ENCODE measurements around the gene CTBP2.

The CTBP2 gene

DNA sequence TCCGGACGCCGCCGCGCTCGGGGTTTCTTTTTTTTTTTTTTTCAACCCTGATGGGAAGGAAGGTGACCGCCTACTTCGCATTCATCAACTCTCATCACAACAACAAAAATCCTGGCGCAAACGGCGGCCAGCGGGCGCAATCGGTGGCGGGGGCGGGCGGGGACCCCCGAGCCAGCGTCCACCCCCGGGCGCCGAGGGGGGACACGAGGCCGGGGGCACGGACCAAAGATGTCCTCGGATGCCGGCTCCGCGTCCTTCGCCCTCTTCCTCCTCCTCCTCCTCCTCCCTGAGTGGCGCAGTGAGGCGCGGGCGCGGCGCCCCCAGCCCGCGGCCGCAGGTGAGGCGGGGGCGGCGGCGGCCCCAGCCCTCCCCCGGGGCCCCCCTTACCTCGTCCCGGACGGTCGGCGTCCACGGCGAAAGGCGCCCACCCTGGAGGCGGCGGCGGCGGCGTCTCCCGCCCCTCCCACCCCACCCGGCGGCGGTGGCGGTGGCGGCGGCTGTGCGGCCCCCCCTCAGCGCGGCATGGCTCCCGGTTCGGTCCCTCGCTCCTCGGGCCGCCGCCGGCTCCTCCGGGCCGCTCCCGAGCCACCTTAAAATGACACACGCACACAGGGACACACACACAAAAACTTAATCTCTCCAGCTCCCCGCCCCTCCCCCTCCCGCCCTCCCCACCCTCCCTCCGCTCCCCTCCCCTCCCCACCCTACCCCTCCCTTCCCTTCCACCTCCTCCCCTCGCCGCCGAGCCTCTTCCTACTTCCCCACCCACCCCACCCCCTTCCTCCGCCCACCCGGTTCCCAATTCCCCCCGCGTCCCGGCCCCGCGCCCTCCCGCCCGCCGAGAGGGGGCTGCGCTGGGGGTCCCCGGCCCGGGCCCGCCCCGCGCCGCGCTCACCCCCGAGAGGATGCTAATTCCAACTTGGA is at the start of gene CTBP2:
CTBP2 (minus strand) TSS at position 632 of the 924 bp plus-strand sequence.
- no peak for DNase-seq (ENCODE audit: low read depth in 1 of 2, low spot score in 1 of 2)

DNA sequence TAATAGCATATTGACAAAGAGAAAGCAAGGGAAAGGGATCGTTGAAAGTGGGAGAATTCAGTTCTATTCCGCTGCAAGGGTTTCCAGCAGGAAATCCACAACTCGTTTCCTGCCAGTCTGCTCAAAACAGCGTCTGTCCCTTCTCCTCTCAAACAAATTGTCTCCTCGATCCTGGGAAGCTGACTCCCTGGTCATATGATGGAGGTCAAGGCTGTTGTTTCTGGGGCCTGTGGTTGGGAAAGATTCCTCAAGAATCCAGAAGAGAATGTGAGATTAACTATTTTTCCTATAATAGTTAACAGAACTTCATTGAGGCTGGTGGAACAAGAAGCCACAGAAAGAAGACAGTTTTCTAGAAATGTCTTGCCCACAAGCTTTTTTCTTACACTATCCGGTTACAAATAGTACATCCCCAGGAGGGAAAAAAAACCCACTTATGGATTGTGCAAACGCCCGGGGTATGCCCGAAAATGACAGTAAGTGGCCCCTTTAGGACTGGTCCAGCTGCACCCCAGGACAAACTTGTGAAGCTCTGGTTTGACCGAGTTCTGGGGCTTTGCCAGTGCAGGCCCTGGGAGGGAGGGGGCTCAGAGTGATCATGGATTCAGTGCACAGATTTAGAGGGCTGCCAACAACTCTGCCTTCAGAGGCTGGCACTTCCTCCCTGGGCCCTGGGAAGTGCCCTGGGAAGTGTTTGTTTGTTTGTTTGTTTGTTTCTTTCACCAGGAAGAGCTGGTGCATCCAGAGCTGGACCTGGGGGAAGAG is 49.4 kb upstream of the CTBP2 start:
- DNase-seq (ENCODE audit: low read depth in 1 of 2, low spot score in 1 of 2), result no peak

DNA sequence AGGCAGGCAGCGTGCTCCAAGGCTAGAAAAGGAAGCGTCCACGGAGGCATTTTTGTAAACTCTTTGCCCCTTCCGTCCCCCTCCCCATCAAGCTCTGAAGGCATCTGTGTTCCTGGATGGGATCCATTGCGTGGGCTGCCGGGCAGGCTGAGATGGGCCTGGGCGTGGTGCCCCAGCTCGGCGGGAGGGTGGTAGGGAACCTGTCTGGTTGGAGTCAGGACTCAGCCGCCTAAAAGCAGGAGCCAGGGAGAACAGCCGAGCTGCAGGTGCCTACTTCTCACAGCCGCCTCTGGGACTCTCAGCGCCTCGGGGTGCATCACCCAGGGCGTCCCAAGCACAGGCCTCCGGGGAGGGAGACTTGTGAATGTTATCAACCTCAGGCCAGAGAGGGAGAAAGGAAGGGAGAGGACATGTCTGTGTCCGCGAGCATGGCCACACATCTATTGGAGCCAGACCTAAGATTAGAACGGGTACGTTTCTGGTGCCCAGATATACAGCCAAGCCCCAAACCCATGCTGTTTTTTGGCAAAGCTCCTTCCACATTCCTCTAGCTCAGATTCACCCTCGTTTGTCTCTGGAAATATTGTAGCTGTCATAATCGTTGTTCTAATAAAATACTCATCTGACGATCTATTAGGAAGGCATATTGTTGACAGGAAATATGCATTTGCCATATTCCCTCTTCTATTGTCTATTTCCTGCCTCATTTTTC is 48.6 kb upstream of the CTBP2 start:
- no peak for DNase-seq (ENCODE audit: low read depth in 1 of 2, low spot score in 1 of 2)

DNA sequence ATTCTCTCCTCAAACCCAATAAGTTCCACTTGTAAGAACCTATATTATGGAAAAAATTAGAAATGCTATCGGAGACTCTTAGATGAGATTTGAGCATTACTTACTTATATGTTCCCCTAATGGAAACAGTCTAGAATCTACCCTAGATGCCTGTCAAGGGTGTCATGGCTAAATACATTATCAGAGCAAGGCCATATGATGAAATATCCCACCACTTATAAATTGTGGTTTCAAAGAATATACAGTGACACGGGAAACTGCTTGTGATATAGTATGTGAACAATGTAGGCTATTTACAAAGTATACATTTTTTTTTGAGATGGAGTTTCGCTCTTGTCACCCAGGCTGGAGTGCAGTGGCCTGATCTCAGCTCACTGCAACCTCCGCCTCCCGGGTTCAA is 46.3 kb upstream of the CTBP2 start:
- no peak for DNase-seq (ENCODE audit: low read depth in 1 of 2, low spot score in 1 of 2)

DNA sequence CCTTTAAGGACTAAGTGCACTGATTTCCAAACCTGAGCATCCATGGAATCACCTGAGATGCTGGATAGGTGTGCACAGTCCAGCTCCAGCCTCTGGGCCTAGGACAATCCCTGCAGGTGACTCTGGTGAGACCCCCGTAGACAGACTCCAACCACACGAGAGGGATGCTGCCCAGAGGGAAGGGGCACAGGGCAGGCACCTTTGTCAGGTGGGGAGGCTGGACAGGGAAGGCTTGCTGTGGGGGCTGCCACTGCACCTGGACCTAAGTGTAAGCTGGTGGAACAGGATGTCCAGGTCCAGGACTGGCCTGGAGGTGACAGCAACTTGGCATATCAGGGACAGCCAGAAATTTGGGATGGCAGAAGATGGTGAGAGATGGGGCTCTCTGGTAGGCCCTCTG is 45.1 kb upstream of the CTBP2 start:
- no peak for DNase-seq (ENCODE audit: low read depth in 1 of 2, low spot score in 1 of 2)

DNA sequence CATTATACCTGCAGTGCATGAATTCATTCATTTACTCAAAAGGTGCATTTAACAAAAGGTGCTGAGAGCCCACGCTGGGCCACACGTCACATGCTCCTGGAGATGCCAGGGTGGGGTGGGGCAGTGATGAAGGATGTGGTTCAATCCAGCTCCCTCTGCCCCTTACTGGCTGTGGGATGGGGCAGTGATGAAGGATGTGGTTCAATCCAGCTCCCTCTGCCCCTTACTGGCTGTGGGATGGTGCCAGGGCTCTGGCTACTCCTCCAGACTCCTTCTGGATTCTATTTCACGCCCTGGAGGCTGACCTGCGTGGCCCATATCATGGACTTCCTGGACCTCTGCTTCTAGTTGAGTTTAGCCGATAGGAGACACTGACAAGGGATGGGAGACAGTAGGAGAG is 44.0 kb upstream of the CTBP2 start:
- DNase-seq (ENCODE audit: low read depth in 1 of 2, low spot score in 1 of 2), result no peak

DNA sequence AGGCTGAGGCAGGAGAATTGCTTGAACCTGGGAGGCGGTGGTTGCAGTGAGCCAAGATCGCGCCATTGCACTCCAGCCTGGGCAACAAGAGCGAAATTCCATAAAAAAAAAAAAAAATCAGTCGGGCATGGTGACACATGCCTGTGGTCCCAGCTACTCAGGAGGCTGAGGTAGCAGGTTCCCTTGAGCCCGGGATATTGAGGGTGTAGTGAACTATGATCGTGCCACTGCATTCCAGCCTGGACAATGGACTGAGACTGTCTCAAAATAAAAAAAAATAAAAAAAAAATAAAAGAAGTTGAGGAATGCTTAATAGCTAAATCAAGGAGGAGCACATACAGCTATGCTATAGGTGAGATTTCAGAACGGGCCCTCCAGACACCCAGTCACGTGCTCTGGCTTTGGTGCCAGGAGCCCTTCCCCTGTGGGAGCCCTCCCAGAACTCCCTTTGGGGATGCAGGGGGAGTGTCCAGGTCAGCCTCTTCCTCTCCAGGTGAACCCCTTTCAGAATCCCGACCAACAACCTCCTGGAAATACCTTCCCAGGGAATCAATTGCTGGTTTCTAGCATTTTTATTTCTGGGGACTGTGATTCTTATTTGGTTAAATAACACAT is 42.9 kb upstream of the CTBP2 start:
- DNase-seq (ENCODE audit: low read depth in 1 of 2, low spot score in 1 of 2), result no peak

DNA sequence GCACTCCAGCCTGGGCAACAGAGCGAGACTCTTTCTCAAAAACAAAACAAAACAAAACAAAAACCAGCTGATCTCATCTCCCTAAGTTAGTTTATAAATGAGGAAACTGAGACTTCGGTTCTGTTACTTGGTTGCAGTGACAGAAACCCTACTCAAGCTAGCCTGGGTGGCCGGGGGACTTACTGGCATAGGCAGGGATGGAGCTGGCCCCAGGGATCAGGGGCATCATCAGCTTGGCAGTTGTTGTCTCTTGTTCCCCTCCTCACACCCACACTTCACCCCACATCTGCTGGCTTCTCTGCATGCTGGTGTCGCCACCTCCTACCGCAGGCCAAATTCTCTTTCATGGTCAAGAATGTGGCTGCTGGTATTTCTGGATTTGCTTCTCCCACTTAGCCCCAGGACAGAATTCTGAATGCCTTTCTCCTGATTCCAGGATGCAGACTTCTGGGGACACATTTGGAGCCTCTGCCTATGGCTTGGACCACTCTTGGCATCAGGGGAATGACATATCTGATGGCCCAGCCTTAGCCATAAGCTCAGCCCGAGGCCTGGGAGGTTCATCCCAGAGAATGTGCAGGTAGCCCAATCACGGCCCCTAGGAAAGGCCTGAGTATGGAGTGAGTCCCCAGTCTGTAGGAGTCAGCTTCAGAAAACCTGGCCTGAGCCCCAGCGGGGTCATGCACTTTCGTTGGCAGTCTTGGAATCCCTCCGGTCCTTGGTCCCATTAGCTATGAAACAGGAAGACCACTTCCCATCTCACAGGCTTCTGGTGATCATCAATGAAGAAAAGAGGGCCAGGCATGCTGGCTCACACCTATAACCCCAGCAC is 41.6 kb upstream of the CTBP2 start:
- no peak for DNase-seq (ENCODE audit: low read depth in 1 of 2, low spot score in 1 of 2)

DNA sequence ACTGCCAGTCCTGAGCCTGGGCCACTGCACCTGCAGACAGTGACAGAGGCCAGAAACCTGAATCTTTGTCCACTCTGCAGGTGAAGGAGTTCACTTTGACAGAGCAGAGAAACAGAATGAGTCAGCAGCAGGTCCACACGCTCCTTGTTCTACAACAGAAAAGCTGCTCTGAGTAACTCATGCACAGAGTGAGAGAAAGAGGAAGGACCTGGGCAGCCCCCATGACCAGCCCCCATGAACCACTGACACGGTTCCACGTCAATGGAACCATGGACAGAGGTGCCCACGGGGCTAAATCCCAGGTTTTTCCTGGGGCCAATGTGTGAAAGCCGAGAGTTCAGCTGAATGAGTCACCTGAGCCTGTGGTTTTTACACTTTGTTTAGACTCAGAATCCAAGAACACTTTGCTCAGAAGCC is 40.8 kb upstream of the CTBP2 start:
- no peak for DNase-seq (ENCODE audit: low read depth in 1 of 2, low spot score in 1 of 2)

DNA sequence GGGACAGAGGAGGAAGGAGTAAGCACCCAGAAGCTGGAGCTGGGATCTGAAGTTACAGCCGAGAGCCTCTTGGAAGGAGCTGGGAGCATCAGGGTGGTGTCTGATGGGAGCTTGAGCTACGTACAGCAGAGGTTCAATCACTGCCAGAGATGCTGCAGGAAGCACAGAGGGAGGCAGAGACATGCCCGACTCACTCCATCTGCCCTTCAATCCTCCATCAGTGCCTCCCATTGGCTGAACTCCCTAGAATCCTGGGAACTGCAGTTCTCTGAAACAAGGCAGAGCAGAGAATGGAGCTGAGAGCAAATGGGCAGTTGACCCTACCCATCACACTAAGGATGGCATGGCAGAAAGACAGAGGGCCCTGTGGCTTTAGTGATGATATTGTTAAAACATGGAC is 40.0 kb upstream of the CTBP2 start:
- DNase-seq (ENCODE audit: low read depth in 1 of 2, low spot score in 1 of 2), result no peak

DNA sequence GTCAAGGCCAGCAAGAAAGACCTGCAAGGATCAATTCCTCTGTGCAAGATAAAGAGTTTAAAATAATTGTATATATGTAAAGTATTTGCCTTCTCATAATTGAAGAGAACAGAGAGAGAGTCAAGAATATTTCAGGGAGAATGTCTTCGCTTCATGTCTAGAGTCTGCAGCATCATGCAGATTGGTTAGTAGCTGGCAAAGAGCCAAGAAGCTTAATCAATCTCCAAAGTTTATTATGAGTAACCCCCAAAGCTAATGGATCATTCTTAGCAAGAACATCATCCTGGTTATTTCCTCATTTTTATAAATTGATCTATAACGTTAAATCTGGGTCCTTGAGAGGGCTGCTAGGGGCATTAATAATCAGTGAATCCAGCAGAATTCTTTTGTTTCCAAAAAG is 38.9 kb upstream of the CTBP2 start:
- DNase-seq (ENCODE audit: low read depth in 1 of 2, low spot score in 1 of 2), result no peak

DNA sequence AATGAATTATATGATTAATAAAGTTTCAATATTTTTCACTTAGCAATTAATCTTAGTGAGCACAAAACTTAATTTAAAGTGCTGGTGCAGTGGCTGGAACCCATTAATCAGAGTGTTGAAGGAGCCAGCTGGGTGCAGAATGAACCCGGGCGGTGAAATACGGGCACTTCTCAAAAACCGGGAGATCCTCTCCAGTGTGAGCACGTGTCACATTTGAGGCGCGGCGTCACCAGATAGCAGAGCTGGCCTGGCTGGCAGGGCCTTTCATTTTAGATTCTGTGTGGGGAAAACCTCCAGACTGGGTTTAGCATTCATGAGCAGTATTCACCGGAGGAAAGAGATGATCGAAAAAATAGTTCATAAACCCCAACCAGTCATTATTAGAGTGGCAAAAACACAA is 34.5 kb upstream of the CTBP2 start:
- no peak for DNase-seq (ENCODE audit: low read depth in 1 of 2, low spot score in 1 of 2)

DNA sequence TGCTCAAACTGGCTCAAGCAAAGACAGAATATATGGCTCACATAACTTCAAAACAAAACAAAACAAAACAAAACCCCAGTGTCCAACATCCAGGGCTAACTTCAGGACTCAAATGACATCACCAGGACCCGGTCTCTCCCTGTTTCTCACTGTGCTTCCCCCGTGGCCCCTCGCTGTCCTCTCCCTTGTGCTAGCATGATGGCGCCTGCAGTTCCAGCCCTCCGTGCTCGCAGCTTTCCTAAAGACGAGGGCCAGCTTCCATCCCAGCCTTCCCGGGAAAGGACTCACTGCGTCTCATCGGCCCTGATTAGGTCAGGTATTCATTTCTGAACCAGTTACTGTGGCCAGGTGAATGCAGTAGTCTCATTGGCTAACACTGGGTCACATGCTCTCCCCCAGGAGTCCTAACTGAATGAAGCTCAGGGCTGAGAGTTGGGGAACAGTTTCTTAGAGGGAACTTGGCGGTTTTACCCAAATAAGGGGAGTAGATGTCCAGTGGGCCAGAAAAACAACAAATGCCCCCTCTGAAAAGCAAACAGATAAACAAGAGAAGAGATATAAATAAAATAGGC is 33.0 kb upstream of the CTBP2 start:
- DNase-seq (ENCODE audit: low read depth in 1 of 2, low spot score in 1 of 2), result no peak

DNA sequence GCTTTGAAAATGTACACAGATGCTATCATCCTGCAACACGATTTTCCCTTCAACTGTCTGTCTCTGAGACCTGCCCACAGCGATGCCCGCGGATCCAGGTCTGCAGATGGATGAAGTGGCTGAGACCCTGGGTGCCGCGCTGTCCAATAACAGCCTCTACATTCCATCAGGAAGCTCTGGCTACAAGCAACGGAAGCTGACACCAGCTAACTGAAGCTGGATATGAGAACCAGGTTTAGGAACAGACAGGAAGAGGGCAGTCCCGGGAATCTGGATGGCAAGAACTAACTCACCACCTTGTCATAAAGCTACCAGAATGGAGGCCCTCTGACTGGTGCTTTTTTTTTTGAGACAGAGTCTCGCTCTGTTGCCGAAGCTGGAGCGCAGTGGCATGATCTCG is 32.3 kb upstream of the CTBP2 start:
- no peak for DNase-seq (ENCODE audit: low read depth in 1 of 2, low spot score in 1 of 2)

DNA sequence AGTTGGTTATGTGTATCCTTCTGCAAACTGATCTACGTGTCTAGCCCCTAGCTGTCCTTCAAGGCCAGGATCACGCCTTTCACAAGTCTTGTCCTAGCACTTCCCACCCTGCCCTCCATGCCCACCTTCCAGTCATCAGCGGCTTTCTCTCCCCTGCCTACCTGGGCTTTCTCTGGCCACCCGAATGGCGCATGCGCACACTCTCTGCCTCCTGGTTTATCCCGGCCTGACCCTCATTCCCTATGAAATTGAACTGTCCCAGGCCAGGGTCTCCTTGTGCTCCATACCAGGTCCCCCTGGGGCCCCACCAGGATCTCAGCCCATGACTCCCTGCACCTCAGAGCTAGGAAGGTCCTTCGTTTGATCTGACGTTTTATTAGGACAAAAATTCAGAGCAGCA is 31.6 kb upstream of the CTBP2 start:
- no peak for DNase-seq (ENCODE audit: low read depth in 1 of 2, low spot score in 1 of 2)

DNA sequence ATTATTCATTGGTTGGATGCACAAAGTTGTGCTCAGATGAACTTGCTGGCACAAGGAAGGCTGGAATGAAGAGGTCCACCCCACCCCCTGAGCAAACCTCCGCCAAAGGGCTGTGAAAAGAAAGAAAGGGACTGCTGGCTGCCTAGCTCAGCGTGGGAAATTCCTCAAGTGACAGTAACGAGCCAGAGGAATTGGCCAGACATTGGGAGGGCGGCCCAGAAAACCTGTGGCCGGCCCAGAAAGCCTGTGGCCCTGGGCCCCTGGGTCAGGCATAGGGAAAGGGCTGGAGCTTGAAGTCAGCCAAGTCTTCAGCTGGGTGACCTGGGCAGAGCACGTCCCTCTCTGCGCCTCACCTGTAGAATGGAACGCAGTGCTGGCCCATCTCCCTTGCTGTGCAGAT is 30.6 kb upstream of the CTBP2 start:
- DNase-seq (ENCODE audit: low read depth in 1 of 2, low spot score in 1 of 2), result no peak

DNA sequence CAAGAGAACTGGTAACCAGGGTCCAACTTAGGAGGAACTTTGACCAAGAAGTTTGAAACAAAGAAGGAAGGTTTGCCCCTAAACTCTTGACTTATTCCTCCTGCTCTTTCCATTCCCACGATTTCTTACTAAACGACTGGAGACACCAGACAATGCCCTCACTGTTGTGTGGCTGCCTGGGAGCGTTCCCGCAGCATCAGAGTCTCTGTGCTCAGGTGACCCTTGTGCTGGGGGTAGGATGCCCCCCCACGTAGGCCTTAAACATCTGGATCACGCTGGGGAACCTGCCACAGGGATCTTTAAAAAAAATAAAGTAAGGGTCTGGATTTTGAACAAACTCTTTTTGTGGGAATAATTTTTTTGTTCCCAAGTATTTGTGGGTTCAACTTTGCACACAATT is 30.1 kb upstream of the CTBP2 start:
- DNase-seq (ENCODE audit: low read depth in 1 of 2, low spot score in 1 of 2), result no peak

DNA sequence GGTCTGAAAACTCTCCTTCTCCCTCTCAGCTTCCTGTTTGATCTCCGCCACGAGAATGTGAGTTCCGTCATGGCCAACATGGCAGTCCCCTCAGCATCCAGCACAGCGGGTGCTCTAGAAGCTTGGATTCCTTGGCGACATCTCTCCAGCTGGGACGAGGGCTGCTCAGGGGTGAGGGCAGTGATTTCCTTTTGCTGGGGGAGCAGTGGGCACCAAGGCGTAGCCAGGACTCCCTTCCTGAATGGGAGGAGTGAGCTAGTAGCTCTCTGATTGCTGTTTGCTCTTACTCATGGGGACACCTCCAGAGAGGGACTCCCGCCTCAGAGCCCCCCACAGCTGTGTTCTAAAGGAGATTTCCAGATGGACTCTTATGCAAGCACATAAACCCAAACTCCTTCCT is 28.8 kb upstream of the CTBP2 start:
- no peak for DNase-seq (ENCODE audit: low read depth in 1 of 2, low spot score in 1 of 2)

DNA sequence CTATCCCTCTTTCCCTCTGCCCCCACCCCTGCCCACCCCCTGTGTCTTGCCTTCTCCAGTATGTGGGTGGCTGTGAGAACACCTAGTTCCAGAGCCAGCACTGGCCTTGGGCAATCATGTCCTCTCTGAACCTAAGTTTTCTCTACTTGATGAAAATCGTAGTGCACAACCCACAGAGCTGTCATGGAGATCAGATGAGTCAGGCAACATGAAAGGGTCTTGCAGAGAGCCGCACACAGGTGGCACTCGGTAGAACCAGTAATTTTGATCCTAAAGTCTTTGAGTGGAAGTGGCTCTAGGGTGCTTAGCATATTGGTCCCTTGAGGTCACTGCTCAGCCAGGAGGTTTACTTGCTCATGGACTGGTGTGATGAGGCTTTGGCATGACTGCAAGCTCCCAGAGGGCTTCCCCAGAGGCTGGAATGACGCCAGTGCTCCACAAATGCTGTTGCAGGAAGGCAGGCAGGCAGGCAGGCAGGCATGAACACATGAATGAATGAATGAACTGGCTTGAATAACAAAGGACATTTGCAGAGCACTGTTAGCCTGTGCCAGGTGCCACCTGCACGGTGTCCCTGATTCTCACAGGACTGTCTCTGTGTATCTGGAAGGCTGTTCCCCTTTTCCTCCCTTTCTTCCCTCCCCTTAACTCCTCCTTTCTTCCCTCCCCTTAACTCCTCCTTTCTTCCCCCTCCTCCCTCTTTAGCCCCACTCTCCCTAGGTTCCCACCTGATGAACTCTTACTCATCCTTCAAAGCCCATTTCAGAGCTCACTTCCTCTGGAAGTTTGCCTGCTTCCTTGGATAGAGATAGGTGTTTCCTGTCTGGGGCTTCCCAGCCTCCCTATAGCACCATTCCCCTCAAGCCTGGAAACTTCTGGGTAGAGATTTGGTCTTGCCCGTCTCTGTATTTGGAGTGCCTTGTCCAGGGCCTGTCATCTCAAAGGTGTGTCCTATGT is 27.2 kb upstream of the CTBP2 start:
- DNase-seq (ENCODE audit: low read depth in 1 of 2, low spot score in 1 of 2), result no peak
